ENCODE measurements around the gene ELMOD3. TPM values are rescaled to one million over a fixed set of nuclear protein-coding genes. Genes with fewer than 3 reads are reported as not detected.
A peak's percentile ranks its signal among the peaks of the same experiment; 100 is the strongest.
"Not testable (repeated sequence)": the region's sequence is repeated elsewhere in the genome, so short reads cannot be mapped to it uniquely, and the experiment has no call there.

ELMOD3 gene
- total RNA-seq, 1 donor from 2014 or later, result 7.1 TPM

DNA sequence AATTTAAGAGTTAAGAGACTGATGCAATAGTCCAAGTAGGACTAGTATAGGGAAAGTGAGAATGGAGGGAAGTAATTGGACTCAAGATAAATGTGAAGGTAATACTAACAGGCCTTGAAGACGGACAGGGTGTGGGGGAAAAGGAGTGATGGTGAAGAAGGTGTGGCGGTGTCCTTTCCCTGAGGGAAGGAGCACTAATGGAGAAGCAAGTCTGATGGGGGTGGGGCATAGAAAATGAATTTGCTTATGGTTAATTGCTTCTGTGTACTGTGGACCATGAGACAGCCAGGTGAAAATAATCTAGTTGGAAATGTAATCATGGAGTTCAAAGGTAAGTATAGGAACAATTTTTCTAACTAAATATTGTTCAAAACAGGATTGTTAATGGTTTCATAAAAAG, 19.6 kb upstream of the ELMOD3 start:
- intact Hi-C loops (cut with DNase I), result no loop called here
- no peaks in the 10 kb centered on the region for H3K36me3 ChIP-seq
- no peak overlapping the region for H3K4me3 ChIP-seq
- H3K27ac ChIP-seq, result no peak overlapping the region
- TF ChIP-seq, protein P1, sequence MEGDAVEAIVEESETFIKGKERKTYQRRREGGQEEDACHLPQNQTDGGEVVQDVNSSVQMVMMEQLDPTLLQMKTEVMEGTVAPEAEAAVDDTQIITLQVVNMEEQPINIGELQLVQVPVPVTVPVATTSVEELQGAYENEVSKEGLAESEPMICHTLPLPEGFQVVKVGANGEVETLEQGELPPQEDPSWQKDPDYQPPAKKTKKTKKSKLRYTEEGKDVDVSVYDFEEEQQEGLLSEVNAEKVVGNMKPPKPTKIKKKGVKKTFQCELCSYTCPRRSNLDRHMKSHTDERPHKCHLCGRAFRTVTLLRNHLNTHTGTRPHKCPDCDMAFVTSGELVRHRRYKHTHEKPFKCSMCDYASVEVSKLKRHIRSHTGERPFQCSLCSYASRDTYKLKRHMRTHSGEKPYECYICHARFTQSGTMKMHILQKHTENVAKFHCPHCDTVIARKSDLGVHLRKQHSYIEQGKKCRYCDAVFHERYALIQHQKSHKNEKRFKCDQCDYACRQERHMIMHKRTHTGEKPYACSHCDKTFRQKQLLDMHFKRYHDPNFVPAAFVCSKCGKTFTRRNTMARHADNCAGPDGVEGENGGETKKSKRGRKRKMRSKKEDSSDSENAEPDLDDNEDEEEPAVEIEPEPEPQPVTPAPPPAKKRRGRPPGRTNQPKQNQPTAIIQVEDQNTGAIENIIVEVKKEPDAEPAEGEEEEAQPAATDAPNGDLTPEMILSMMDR (IDR thresholded peaks at IDR 0.05), result no peak
- no peak for DNase-seq (ENCODE audit: low spot score in 2 of 2)
- H3K9me3 ChIP-seq, result no peaks in the 10 kb centered on the region
- H3K27me3 ChIP-seq, result no peaks in the 10 kb centered on the region
- no peaks in the 10 kb centered on the region for H3K4me1 ChIP-seq

DNA sequence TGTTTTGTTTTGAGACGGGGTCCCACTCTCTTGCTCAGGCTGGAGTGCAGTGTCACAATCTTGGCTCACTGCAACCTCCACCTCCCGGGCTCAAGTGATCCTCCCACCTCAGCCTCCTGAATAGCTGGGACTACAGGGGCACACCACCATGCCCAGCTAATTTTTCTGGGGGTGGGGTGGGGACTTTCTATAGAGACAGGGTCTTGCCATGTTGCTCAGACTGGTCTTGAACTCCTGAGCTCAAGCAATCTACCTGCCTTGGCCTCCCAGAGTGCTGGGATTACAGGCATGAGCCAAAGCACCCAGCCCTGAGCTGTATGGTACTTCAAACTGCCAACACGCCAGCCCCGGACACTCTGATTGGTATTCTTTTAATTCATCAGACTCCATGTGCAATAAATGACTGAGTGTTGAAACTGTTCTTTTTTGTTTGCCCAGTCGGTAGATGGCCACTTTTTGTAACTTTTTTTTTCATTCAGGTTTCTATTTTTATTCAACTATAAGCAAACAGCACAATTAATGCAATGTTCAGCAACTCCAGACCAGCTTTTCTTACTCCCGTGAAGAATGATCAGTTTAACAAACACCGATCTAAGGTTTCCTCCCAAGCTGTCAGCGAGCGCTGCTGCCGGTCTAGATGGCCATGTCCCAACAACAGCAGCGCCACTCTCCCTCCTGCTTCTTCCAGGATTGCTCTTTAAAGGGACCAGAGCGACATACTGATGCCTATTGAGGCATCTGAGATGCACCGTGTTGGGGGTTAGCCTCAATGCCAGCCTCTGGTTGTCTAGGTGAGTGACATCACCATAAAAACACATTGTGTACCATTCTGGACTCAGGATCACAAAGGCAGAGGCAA, 14.3 kb upstream of the ELMOD3 start:
- no peak overlapping the region for H3K27ac ChIP-seq
- intact Hi-C loops (cut with DNase I), result no loop called here
- no peaks in the 10 kb centered on the region for H3K9me3 ChIP-seq
- TF ChIP-seq, protein P1 (IDR thresholded peaks at IDR 0.05), result no peak
- no peak for DNase-seq (ENCODE audit: low spot score in 2 of 2)
- H3K4me3 ChIP-seq, result peak overlapping the region in 1 of 2 donors; percentile 30
- peaks cover 14 to 16% of the 10 kb centered on the region in 2 donors for H3K36me3 ChIP-seq
- peaks cover 0 to 6% of the 10 kb centered on the region in 2 donors for H3K4me1 ChIP-seq
- H3K27me3 ChIP-seq, result no peaks in the 10 kb centered on the region

DNA sequence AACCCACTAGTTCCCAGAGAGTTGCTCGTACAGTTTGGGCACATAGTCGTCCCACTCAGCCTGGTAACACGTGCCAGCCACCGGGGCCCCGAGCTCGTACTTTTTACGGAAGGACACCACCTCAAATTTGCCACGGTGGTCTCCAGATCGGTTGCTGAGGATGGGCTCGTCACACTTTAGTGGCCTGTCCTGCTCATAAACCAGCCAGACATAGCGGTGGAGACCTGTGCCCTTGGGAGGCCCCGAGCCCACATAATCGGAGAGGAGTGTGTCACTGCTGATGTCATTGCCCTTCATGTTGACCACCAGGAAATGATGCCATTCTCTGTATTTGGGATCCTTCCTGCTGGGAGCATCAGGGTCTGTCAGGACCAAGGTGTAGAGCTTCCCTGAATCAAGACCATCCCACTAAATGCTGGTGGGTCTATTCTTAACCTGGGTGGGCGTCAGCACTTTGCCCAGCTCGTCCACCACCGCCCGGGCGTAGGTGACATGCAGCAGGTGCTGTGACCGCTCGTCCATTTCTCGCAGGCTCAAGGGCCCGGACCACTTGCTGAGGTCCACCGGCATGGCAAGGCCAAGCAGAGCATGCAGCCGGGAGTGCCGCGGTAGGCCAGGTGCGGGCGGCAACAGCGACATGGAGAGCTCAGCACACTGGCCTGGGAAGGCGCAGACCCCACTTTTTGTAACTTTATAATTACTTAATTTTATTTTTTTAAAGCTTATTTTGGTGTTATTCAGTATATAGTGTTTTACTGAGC, 13.1 kb upstream of the ELMOD3 start:
- Histone ChIP-seq H3K9me3 (no peaks in the 10 kb centered on the region), H3K27me3 (no peaks in the 10 kb centered on the region), H3K4me3 (no peak overlapping the region), H3K4me1 (peaks cover 0 to 6% of the 10 kb centered on the region in 2 donors), H3K36me3 (peaks cover 23 to 28% of the 10 kb centered on the region in 2 donors), H3K27ac (no peak overlapping the region)
- TF ChIP-seq, protein P1 (IDR thresholded peaks at IDR 0.05), result no peak
- intact Hi-C loops (cut with DNase I), result no loop called here
- DNase-seq (ENCODE audit: low spot score in 2 of 2), result no peak

DNA sequence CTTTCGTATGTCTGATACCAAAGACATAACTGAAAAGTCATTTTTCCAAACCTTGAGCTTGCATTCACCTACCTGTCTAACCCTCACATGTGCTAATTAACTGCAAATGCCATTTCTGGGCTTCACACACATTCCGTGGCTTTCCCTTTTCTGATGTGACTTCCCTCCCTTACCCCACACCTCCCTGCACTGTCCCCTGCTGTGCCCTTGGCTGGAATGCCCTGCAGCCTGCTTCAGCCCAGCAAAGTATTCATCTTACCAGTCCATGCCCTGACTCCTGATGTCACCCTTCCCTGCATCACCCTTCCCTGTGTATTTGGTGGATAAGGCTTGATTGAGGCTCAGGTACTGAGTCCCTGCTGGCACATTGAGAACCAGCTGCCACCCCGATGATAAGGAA, 12.4 kb upstream of the ELMOD3 start:
- Histone ChIP-seq H3K27ac (no peak overlapping the region), H3K36me3 (peaks cover 23 to 35% of the 10 kb centered on the region in 2 donors), H3K4me1 (peaks cover 0 to 6% of the 10 kb centered on the region in 2 donors), H3K4me3 (no peak overlapping the region), H3K27me3 (no peaks in the 10 kb centered on the region), H3K9me3 (no peaks in the 10 kb centered on the region)
- intact Hi-C loops (cut with DNase I), result no loop called here
- TF ChIP-seq, protein P1 (IDR thresholded peaks at IDR 0.05), result no peak
- DNase-seq (ENCODE audit: low spot score in 2 of 2), result no peak

DNA sequence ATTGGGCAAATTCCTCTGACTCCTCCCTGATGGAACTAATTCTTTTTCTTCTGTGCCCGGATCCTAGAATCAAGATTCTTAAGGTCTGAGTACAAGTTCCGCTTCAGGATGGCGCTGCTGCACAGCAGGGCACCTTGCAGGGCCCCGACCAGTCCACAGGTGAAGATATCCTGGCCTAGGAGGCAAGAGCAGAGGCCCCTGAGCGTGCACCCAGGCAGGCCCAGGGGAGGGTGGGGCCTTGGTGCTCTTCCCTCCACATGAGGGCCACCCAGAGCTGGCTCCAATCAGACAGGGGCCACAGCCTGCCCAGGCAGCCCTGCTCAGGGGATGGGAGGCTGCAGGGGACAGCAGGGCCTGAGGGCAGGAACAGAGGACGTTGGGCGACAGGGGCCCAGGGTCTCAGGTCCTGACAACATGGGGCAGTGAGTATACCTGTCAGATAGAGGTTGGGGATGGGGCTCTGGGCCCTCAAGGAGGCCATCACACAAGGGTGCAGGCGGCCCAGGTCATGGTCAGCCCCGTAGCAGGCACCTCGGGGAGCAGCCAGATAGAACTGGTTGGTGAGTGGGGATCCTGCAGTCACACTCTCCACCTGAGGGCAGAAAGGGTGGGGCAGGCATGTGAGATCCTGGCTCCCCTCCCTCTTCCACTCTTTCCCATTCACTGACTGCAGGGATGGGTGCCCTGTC, 11.2 kb upstream of the ELMOD3 start:
- H3K9me3 ChIP-seq; H3K27me3 ChIP-seq; H3K27ac ChIP-seq; H3K4me1 ChIP-seq; DNase-seq (ENCODE audit: low spot score in 2 of 2); H3K4me3 ChIP-seq; intact Hi-C loops (cut with DNase I): not testable (repeated sequence)
- H3K36me3 ChIP-seq, result peaks cover 23 to 45% of the 10 kb centered on the region in 2 donors

Measured in ascending aorta (tissue), 2 donors.